ENCODE results near the gene LGI4. TPM values are rescaled to one million over a fixed set of nuclear protein-coding genes. Genes with fewer than 3 reads are reported as not detected.

LGI4 gene
- total RNA-seq, 1 donor, result 0.09 TPM

- H3K4me3 ChIP-seq (ENCODE audit: low read depth, low read length), result no peak overlapping the region
- DNase-seq (ENCODE audit: low read depth), result no peak
- TF ChIP-seq CTCF (IDR thresholded peaks at IDR 0.05; ENCODE audit: insufficient read depth, low read length), result no peak
Measured at GRCh38 chr19:35149463-35149862, 14.6 kb upstream of the LGI4 start.

- TF ChIP-seq CTCF (IDR thresholded peaks at IDR 0.05; ENCODE audit: insufficient read depth, low read length), result no peak
- DNase-seq (ENCODE audit: low read depth), result no peak
- no peak overlapping the region for H3K4me3 ChIP-seq (ENCODE audit: low read depth, low read length)
Measured at GRCh38 chr19:35146746-35147459, 12.0 kb upstream of the LGI4 start.

- TF ChIP-seq CTCF (IDR thresholded peaks at IDR 0.05; ENCODE audit: insufficient read depth, low read length), result no peak
- no peak overlapping the region for H3K4me3 ChIP-seq (ENCODE audit: low read depth, low read length)
- DNase-seq (ENCODE audit: low read depth), result no peak
Measured at GRCh38 chr19:35144600-35145436, 10.0 kb upstream of the LGI4 start.

- TF ChIP-seq CTCF (IDR thresholded peaks at IDR 0.05; ENCODE audit: insufficient read depth, low read length), result no peak
- no peak for DNase-seq (ENCODE audit: low read depth)
- H3K4me3 ChIP-seq (ENCODE audit: low read depth, low read length), result no peak overlapping the region
Measured at GRCh38 chr19:35144259-35144599, 9.4 kb upstream of the LGI4 start.

- TF ChIP-seq CTCF (IDR thresholded peaks at IDR 0.05; ENCODE audit: insufficient read depth, low read length), result no peak
- no peak overlapping the region for H3K4me3 ChIP-seq (ENCODE audit: low read depth, low read length)
- DNase-seq (ENCODE audit: low read depth), result no peak
Measured at GRCh38 chr19:35143818-35144217, 9.0 kb upstream of the LGI4 start.

GRCh38 chr19:35143231-35143715, 8.4 kb upstream of the LGI4 start, which contains the start of gene FXYD7:
Gene FXYD7, plus strand, starts transcription at chr19:35143255. Its CDS starts 79 bp downstream, at chr19:35143334.
- no peak within 1 kb of the TSS for H3K4me3 ChIP-seq (ENCODE audit: low read depth, low read length)
- DNase-seq (ENCODE audit: low read depth), result no peak
- no peak for TF ChIP-seq CTCF (IDR thresholded peaks at IDR 0.05; ENCODE audit: insufficient read depth, low read length)
